ENCODE data around the gene HIPK3.

DNA sequence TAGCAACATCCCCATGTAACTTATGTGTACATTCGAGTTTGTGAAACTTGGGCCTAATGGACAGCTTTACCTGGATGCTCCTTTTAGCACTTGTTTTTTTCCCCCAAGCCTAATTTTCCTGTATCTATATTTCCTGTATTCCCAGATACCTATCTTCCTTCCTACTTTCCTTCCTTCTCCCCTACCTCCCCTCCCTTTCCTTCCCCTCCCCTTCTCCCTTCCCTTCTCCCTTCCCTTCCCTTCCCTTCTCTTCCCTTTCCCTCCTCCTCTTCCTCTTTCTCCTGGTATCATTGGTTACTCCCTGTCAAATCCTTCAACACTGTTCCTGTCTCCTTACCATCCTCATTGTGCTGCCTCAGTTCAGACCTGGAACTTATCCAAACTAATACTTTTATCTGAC lies 111.8 kb downstream of the HIPK3 start:
- TF ChIP-seq TAF1 (IDR thresholded peaks at IDR 0.05; ENCODE audit: borderline replicate concordance, low read depth, low read length) (no peak), POLR2A (IDR thresholded peaks at IDR 0.05; ENCODE audit: low read depth, low read length) (no peak), POLR2AphosphoS5 (IDR thresholded peaks at IDR 0.05; ENCODE audit: low read depth, low read length) (no peak)

Measured in GM12892 (cell line).